Measurements from ENCODE around the gene ARHGEF7.
"Not testable (repeated sequence)": the region's sequence is repeated elsewhere in the genome, so short reads cannot be mapped to it uniquely, and the experiment has no call there.

The ARHGEF7 gene

GRCh38 chr13:111253365-111253872 is 138.3 kb downstream of the ARHGEF7 start:
- DNase-seq (ENCODE audit: low read depth): no peak

GRCh38 chr13:111255228-111255790 is 140.2 kb downstream of the ARHGEF7 start:
- DNase-seq (ENCODE audit: low read depth): no peak

- DNase-seq (ENCODE audit: low read depth): no peak
Measured at GRCh38 chr13:111256458-111256857, 141.3 kb downstream of the ARHGEF7 start.

- DNase-seq (ENCODE audit: low read depth): no peak
Measured at GRCh38 chr13:111256946-111257345, 141.8 kb downstream of the ARHGEF7 start.

- not testable (repeated sequence) for DNase-seq (ENCODE audit: low read depth)
Measured at GRCh38 chr13:111257899-111258298, 142.8 kb downstream of the ARHGEF7 start.

- DNase-seq (ENCODE audit: low read depth): no peak
Measured at GRCh38 chr13:111258637-111259036, 143.5 kb downstream of the ARHGEF7 start.

GRCh38 chr13:111259058-111259457 is 143.9 kb downstream of the ARHGEF7 start:
- DNase-seq (ENCODE audit: low read depth): no peak

- no peak for DNase-seq (ENCODE audit: low read depth)
Measured at GRCh38 chr13:111261326-111261725, 146.2 kb downstream of the ARHGEF7 start.

- no peak for DNase-seq (ENCODE audit: low read depth)
Measured at GRCh38 chr13:111262281-111262680, 147.2 kb downstream of the ARHGEF7 start.

GRCh38 chr13:111262715-111263114 is 147.6 kb downstream of the ARHGEF7 start:
- DNase-seq (ENCODE audit: low read depth): no peak

GRCh38 chr13:111263566-111263965 is 148.5 kb downstream of the ARHGEF7 start:
- no peak for DNase-seq (ENCODE audit: low read depth)

GRCh38 chr13:111265006-111265700 is 150.0 kb downstream of the ARHGEF7 start:
- DNase-seq (ENCODE audit: low read depth): no peak

GRCh38 chr13:111265701-111266035 is 150.6 kb downstream of the ARHGEF7 start:
- DNase-seq (ENCODE audit: low read depth): no peak

- DNase-seq (ENCODE audit: low read depth): no peak
Measured at GRCh38 chr13:111267205-111267604, 152.1 kb downstream of the ARHGEF7 start.

GRCh38 chr13:111267784-111268183 is 152.7 kb downstream of the ARHGEF7 start:
- no peak for DNase-seq (ENCODE audit: low read depth)

GRCh38 chr13:111269508-111269907 is 154.4 kb downstream of the ARHGEF7 start:
- DNase-seq (ENCODE audit: low read depth): no peak

- no peak for DNase-seq (ENCODE audit: low read depth)
Measured at GRCh38 chr13:111270126-111270525, 155.0 kb downstream of the ARHGEF7 start.

- DNase-seq (ENCODE audit: low read depth): no peak
Measured at GRCh38 chr13:111270765-111271698, 155.9 kb downstream of the ARHGEF7 start.

GRCh38 chr13:111272117-111272516 is 157.0 kb downstream of the ARHGEF7 start:
- no peak for DNase-seq (ENCODE audit: low read depth)

GRCh38 chr13:111275382-111275781 is 160.3 kb downstream of the ARHGEF7 start:
- no peak for DNase-seq (ENCODE audit: low read depth)

GRCh38 chr13:111275995-111276618 is 161.0 kb downstream of the ARHGEF7 start:
- no peak for DNase-seq (ENCODE audit: low read depth)

GRCh38 chr13:111278258-111278657 is 163.1 kb downstream of the ARHGEF7 start:
- no peak for DNase-seq (ENCODE audit: low read depth)

Data from T-helper 22 cell (primary cell).